Smooth muscle cell (in vitro differentiated cells): ENCODE data around the gene ATG10. TPM values are rescaled to one million over a fixed set of nuclear protein-coding genes. Genes with fewer than 3 reads are reported as not detected.

ENCODE experiments used
- DNase-seq: peaks from one replicate; lab custom pipeline; 2025; ENCODE audit not compliant: unreplicated experiment; lab: John Stamatoyannopoulos, UW
- H2AFZ ChIP-seq: fragments of 200-600 bp; sonication (generic); 2 replicates; pipeline ENCODE4 v1.6.0; 2016; ENCODE audit warnings: antibody characterized with exemption, low read depth, mild to moderate bottlenecking
- H3F3A ChIP-seq: fragments of 200-600 bp; sonication (generic); 2 replicates; pipeline ENCODE4 v1.6.0; 2017; ENCODE audit warnings: antibody characterized with exemption, low read depth
- H3K27ac ChIP-seq: fragments of 200-600 bp; sonication (generic); 2 replicates; pipeline ENCODE4 v1.5.1; 2016; ENCODE audit warnings: low read depth, mild to moderate bottlenecking
- H3K27me3 ChIP-seq: fragments of 200-600 bp; sonication (generic); 2 replicates; pipeline ENCODE4 v1.6.1; 2016; ENCODE audit warnings: low read depth, mild to moderate bottlenecking
- H3K36me3 ChIP-seq: fragments of 200-600 bp; sonication (generic); 2 replicates; pipeline ENCODE4 v1.5.1; 2016; ENCODE audit warnings: low read depth
- H3K4me1 ChIP-seq: fragments of 200-600 bp; sonication (generic); 2 replicates; pipeline ENCODE4 v1.5.1; 2016; ENCODE audit warnings: low read depth
- H3K4me2 ChIP-seq: fragments of 200-600 bp; sonication (generic); 2 replicates; pipeline ENCODE4 v1.6.0; 2016; ENCODE audit warnings: mild to moderate bottlenecking
- H3K4me3 ChIP-seq: fragments of 200-600 bp; sonication (generic); 2 replicates; pipeline ENCODE4 v1.5.1; 2016; ENCODE audit warnings: mild to moderate bottlenecking
- H3K79me2 ChIP-seq: fragments of 200-600 bp; sonication (generic); 2 replicates; pipeline ENCODE4 v1.6.0; 2016; ENCODE audit warnings: low read depth, mild to moderate bottlenecking
- H3K9ac ChIP-seq: fragments of 200-600 bp; sonication (generic); 2 replicates; pipeline ENCODE4 v1.6.0; 2016; ENCODE audit warnings: low read depth
- H3K9me3 ChIP-seq: fragments of 200-600 bp; sonication (generic); replicated peaks from 2 replicates; pipeline ENCODE4 v1.5.1; 2016; ENCODE audit warnings: low read depth
- H4K20me1 ChIP-seq: fragments of 200-600 bp; sonication (generic); 2 replicates; pipeline ENCODE4 v1.6.0; 2016; ENCODE audit warnings: low read depth
- WGBS: methylation state at CpG from one replicate; pipeline ENCODE4 v1.1.7; 2016; ENCODE audit warnings: low lambda C conversion rate; 5-methylcytosine and 5-hydroxymethylcytosine counted together
- polyA plus RNA-seq: library from polyadenylated mRNA; unstranded; fragments of >200 nt; fragmentation: Nextera tagmentation; extraction: Ambion mirVana; gene quantifications from 2 replicates; pipeline ENCODE4 v1.2.1, GENCODE V29; 2016
- total RNA-seq: library from RNA; depleted of rRNA; stranded (reverse); fragments of >200 nt; gene quantifications from 2 replicates; pipeline ENCODE4 v1.2.3, GENCODE V29; 2014
- TF ChIP-seq, protein P1 (sequence below): fragments of 200-600 bp; sonication (generic); IDR thresholded peaks from 2 replicates; pipeline ENCODE4 v1.5.1; 2017; ENCODE audit warnings: borderline replicate concordance, mild to moderate bottlenecking, antibody characterized with exemption; ENCODE audit not compliant: insufficient read depth, poor library complexity, severe bottlenecking

The ATG10 gene
- total and polyA plus RNA-seq, 2 experiments from 2014 or later, result 7.2 to 12.5 TPM

DNA sequence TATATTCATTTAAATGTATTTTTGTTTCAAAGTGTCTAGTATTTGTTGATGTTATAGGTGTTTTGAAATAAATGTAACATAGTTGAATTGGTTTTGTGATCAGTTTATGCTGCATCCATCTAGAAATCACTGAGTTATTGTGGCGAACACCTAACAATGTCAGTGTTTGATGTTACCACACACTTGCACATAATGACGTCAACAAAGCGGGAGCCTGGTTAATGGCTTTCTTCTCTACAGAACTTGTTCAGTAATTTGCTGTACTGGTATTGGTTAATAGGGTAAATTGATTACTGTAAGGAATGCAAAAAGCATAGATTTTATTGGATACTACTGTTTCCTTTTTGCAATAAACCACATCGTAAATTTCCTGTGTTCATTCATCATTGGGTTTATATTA lies 133.0 kb downstream of the ATG10 start:
- Histone ChIP-seq H2AFZ (no peak overlapping the region), H3K79me2 (no peaks in the 10 kb centered on the region), H3K9me3 (no peaks in the 10 kb centered on the region), H3K27ac (no peak overlapping the region), H3F3A (no peaks in the 10 kb centered on the region), H3K4me2 (no peak overlapping the region), H3K9ac (no peak overlapping the region), H3K4me3 (no peak overlapping the region), H3K4me1 (peaks cover 16% of the 10 kb centered on the region), H3K36me3 (no peaks in the 10 kb centered on the region), H4K20me1 (no peaks in the 10 kb centered on the region), H3K27me3 (no peaks in the 10 kb centered on the region)
- WGBS, result 90% methylated on average over 4 of the region's 4 CpGs
- no peak for DNase-seq
- TF ChIP-seq, protein P1, sequence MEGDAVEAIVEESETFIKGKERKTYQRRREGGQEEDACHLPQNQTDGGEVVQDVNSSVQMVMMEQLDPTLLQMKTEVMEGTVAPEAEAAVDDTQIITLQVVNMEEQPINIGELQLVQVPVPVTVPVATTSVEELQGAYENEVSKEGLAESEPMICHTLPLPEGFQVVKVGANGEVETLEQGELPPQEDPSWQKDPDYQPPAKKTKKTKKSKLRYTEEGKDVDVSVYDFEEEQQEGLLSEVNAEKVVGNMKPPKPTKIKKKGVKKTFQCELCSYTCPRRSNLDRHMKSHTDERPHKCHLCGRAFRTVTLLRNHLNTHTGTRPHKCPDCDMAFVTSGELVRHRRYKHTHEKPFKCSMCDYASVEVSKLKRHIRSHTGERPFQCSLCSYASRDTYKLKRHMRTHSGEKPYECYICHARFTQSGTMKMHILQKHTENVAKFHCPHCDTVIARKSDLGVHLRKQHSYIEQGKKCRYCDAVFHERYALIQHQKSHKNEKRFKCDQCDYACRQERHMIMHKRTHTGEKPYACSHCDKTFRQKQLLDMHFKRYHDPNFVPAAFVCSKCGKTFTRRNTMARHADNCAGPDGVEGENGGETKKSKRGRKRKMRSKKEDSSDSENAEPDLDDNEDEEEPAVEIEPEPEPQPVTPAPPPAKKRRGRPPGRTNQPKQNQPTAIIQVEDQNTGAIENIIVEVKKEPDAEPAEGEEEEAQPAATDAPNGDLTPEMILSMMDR, result no peak

DNA sequence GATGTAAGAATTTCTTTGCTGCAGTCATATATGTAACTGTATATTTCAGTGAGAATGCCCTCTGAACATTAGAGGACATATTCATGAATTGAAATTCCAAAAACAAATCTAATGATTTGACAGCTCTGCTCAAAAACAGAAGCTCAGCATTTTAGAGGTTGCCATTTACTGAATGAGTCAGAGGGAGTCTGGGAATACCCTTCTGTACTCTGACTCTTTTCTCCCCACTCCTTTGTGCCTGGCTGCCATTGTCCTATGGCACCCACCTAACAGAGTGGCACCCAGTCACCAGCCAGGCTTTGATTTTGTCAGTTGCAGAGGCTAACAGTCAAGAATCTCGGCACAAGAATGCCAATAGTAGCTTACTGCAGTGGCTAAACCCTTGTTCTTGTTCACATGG lies 133.6 kb downstream of the ATG10 start:
- WGBS, result 78% methylated on average over 1 of the region's 1 CpG
- TF ChIP-seq, protein P1, result no peak
- Histone ChIP-seq H3F3A (no peaks in the 10 kb centered on the region), H2AFZ (no peak overlapping the region), H3K79me2 (no peaks in the 10 kb centered on the region), H3K4me1 (peaks cover 16% of the 10 kb centered on the region), H3K27ac (peak overlapping the region; percentile 12), H3K9me3 (no peaks in the 10 kb centered on the region), H3K4me2 (no peak overlapping the region), H3K4me3 (no peak overlapping the region), H3K9ac (no peak overlapping the region), H3K27me3 (no peaks in the 10 kb centered on the region), H4K20me1 (no peaks in the 10 kb centered on the region), H3K36me3 (no peaks in the 10 kb centered on the region)
- no peak for DNase-seq

DNA sequence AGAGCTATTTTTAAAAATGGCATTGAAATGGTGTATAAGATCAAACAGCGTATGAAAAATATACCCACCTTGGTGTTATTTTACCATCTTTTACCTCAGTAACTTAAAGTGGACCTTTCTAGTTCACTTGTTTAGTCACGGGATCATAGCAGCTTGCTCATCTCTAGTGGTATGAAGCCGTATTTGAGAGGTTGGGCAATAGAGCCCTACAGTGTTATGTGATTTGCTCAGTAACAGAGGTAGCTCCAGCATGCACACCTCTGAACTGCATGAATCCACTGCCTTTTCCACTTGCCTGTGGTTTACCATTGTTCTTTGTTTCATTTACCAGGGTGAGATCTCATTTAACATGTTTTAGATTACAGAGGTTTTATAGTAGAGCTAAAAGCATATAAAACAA lies 134.4 kb downstream of the ATG10 start:
- H3K4me2 ChIP-seq, result no peak overlapping the region
- peak overlapping the region; percentile 12 for H3K27ac ChIP-seq
- no peak for DNase-seq

DNA sequence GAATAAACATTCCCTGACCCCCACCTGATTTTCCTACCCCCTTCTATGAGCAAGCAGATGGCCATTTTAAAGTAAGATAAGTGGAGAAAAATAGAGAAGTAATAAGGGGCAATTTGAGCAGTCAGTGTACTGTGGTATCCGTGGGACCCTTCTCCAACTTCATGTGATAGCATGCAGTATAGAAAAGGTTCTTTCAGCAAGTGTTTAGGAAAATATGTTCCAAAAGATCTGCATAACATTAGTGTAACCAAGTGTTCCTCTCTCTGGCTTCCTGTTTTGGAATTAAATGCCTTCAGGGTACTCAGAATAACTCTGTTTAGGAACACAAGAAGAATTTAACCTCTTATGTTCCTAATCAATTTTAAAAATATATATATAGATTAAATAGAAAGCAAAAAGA lies 134.9 kb downstream of the ATG10 start:
- H3K9ac ChIP-seq, result no peak overlapping the region
- H3K79me2 ChIP-seq, result no peaks in the 10 kb centered on the region
- no peaks in the 10 kb centered on the region for H3K9me3 ChIP-seq
- no peaks in the 10 kb centered on the region for H3K36me3 ChIP-seq
- no peak for DNase-seq
- peak overlapping the region; percentile 64 for H3K4me2 ChIP-seq
- H2AFZ ChIP-seq, result no peak overlapping the region
- TF ChIP-seq, protein P1, result no peak
- H3K4me3 ChIP-seq, result no peak overlapping the region
- peaks cover 16% of the 10 kb centered on the region for H3K4me1 ChIP-seq
- no peaks in the 10 kb centered on the region for H4K20me1 ChIP-seq
- no peaks in the 10 kb centered on the region for H3K27me3 ChIP-seq
- WGBS, result 35% methylated on average over 1 of the region's 1 CpG
- no peaks in the 10 kb centered on the region for H3F3A ChIP-seq
- no peak overlapping the region for H3K27ac ChIP-seq

More for the DNA sequence above, 134.4 kb downstream of the ATG10 start:
- Histone ChIP-seq H3K4me1 (peaks cover 16% of the 10 kb centered on the region), H3K27me3 (no peaks in the 10 kb centered on the region), H3K9me3 (no peaks in the 10 kb centered on the region), H4K20me1 (no peaks in the 10 kb centered on the region), H3K9ac (no peak overlapping the region), H2AFZ (no peak overlapping the region), H3K36me3 (no peaks in the 10 kb centered on the region), H3K79me2 (no peaks in the 10 kb centered on the region), H3K4me3 (no peak overlapping the region), H3F3A (no peaks in the 10 kb centered on the region)
- 69% methylated on average over 3 of the region's 3 CpGs for WGBS
- TF ChIP-seq, protein P1, result no peak
